GM21367 (cell line): ENCODE data around the gene CDHR3.

ENCODE experiments used
- ATAC-seq: cut with Tn5 transposase; IDR thresholded peaks from one replicate; pipeline ENCODE4 v1.9.1; 2021; ENCODE audit not compliant: unreplicated experiment

Gene CDHR3

DNA sequence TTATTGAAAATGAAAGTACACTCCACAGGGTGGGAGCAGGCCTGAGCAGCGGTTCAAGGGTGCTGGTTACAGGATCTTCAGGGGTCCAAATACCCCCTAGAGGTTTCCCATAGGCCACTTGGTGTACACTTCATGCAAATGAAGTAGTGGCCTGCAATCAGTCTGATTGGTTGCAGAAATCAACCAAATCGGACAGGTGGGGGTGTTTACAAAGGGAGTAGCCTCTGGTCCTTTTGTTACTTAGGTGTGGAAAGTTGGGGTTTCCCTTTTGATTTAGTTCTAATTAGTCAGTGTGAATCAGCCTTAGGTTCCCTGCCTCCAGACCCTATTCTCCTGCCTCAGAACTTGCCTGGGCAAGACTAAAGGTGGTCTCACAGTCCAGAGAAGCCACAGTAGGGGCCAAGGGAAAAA, 99.5 kb downstream of the CDHR3 start:
- no peak for ATAC-seq

DNA sequence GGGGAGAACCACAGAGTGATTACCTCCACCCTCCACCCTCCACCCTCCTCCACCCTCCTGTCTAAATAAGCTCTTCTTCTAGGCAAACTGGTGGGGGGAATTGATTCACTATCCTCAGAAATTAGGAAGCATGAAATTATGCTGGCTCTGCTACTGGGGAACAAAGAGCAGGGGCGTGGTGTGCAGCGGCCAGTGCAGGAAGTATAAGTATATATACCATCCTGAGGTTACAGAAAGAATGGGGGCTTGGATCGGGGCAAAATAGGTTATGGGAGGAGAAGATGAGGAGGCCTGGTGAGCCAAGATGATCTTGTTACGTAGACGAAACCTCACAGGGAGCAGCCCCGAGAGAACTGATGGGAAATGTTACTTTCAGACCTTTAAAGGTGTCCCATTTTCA, 100.0 kb downstream of the CDHR3 start:
- ATAC-seq: no peak

DNA sequence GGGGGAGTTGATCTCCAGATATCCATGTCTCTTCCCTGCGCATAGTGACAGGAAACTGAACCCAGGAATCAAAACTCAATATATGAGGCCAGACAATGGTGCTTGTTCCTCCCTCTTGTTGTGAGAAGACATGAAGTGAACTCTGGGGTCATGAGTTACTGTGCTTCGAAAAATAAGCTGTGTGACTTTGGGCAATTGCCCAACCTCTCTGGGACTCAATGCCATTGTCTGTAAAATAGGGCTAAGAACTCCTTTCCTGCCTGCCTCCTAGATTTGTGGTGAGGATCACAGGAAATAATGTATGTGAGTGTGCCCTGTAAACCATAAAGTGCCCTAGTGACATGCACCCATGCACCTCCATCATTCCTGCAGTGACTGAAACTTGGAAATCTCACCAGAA, 100.6 kb downstream of the CDHR3 start:
- ATAC-seq: no peak

DNA sequence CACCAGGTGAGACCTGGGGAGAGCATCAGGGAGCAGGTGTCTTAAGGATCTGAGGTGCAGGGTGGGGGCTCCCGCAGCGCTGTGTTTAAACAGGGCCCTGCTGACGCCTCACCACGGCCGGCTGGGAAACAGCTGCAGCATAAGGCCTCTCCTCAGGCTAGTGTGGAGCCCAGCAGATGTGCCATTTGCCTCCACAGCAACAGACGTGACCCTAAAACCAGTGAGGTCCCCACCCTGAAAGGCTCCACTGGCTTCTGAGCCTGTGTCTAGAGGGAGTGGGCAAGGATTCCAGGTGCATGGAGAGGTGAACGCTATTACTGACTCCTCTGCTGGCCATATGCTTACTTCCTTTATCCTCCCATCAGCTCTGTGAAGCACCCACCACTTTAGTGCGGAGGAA, 101.3 kb downstream of the CDHR3 start:
- ATAC-seq: no peak

DNA sequence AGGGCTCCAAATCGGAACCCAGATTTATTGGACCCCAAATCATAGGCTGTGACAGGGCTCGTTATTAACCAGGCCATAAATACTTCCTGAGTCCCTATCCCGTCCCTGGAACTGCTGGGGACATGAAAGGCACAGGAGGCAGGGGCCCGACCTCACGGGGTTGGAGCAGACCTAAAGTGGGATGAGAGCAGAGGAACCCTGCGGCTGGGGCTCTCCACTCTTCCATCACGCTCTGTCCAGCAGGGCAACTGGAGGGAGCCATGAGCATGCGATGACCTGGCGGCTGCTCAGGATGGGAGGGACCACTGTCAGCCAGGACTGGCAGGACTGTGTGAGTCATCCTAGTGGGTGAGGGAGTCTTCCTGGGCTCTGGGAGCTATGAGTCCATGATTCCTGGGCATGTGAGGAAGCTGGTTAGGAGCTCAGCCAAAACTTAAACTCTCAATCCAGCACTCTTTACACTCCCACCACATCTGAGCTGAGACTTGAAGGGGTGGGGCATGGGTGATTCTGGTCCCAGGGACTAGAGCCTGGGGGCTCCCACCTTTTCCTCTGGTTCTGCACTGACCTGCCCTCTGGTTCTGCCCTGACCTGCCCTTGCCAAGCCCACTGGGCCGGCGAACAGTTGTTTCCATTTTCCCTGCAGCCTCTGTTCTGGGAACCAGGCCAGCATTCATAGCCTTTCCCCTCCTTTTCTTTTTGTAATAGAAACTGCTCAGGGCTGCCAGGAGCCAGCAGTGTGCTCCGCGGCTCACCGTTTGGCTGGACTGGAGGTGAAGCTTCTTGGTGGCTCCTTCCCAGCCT, 101.9 kb downstream of the CDHR3 start:
- ATAC-seq: no peak

DNA sequence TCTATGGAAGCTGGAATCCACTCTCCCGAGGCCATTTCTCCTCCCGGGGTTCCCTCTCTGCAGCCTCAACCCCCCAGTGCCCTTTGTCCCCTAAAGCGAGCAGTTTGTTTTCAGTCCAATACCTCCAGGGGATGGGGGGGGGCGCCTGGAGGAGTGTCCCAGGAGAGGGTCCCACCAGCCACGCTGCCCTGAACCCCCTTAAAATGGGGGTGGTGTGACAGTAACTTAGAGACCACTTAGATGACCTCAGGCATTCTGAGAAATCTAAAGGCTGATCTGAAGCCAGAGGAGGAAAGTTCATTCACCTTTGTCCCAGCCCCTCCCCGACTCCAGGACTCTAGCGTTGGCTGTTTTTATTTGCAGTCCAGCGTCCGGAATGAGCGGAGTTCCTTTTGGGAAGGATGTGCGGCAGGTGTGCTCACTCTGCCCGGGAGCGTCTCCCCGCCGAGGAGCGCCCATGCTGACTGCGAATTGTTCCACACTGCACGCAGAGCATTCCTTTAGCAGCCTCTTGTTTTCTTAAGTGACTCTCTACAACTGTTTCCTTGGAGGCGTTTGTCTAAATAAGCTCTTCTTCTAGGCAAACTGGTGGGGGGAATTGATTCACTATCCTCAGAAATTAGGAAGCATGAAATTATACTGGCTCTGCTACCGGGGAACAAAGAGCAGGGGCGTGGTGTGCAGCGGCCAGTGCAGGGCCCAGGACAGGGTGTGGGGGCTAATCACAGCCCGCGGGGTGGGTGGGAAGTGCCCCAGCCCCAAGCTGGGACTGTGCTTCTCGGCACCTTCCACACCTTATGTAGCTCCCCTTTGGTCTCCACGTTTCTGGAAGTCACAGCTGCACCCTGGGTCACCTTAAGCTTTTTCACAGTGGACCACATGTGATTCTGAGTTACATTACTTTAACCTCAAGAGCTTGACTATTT, 102.8 kb downstream of the CDHR3 start:
- ATAC-seq: no peak

DNA sequence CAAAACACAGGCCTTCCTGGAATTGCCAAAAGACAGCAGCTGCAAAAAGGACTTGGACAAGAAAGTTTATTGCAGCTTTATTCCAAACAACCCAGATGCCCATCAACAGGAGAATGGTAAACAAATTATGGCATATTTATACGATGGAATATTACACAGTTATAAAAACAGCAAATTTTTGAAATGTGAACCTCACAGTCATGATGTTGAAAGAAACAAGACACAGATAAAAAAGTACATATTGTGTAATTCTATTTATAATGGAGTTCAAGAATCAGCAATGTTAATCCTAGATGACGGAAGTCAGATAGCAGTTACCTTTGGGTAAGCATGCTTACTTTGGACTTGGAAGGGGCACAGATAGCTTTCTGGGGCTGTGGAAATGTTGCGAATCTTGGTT, 104.6 kb downstream of the CDHR3 start:
- no peak for ATAC-seq

DNA sequence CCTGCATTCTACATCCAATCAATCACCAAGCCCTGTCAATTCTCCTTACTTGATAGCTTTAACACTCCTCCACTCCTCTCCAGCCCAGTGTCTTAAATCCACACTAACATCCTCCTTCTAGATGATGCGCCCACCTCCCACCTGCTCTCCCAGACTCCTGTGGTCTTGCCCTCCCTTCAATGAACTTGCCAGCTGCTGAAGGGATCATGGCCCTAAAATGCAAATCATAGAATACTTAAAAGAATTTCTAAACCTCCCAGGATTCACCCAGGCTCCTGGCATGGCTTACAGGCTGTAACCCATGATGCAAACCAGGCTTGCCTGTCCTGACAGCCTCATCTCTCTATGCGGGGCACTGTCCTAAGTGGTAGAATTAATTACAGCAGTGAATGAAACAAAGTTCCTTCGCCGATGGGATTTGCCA, 105.5 kb downstream of the CDHR3 start:
- ATAC-seq: no peak

DNA sequence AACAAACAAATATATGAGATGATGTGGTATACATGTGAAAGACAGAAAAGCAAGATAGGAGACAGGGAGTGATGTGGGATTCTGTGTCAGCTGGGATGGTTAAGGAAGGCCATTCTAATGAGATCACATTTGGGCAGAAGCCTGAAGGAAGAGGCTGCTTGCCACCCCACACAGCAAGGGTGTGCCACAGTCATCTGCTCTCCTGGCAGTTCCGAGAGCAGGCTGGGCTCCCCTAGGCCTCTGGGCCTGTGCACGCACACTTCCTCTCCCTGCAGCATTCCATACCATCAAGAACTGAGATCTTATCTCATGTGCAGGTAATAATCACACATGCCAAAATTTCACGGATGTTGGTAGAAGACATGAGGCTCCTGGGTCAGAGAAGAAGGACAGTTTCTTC, 105.9 kb downstream of the CDHR3 start:
- no peak for ATAC-seq

DNA sequence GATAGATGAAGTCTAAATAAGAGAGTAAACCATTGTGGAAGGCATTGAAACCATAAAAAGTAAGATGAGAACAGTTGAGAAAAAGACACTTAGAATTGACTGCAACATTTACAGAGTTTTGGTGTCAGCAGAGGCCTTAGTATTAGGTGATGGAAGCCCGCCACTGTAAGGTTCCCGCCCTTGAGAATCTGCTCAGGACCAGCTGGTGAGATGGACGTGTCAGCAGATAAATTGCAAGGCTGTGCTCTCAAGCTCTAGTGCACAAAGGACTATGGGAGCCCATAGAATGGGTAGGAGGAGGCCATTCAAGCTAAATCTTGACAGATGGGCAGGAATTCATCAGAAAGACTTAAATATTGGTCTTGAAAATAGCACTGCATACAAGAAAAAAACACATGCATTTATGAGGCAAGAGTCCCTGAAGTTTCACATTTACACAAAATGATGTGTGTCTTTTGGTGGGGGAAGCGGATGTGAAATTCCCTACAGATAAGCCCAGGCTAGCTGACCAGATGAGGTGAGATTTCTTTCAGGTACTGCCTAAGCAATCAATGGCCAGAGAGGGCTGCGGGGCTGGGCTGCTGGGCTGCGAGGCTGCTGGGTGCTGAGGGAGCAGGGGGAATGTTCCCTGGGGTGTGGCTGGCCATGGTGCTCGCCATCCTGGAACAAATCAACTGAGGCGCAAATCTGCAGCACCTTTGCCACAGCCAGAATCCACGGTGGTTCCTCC, 106.6 kb downstream of the CDHR3 start:
- no peak for ATAC-seq

DNA sequence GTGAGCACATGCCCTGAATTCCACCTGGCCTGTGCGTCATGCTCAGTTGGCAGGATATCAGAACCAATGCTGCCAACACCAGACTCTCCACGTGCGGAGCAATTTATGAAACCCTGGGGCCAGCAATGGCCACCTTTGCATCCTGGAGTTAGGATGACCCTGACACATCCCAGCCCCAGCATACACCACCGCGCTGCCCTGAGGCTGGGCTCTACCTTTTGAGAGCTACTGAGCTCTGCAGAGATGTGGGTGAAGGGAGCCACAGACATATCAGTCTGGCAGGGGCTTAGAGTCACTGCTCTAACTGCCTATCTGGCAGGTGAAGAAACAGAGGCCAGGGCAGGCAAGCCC, 107.1 kb downstream of the CDHR3 start:
- ATAC-seq: no peak

DNA sequence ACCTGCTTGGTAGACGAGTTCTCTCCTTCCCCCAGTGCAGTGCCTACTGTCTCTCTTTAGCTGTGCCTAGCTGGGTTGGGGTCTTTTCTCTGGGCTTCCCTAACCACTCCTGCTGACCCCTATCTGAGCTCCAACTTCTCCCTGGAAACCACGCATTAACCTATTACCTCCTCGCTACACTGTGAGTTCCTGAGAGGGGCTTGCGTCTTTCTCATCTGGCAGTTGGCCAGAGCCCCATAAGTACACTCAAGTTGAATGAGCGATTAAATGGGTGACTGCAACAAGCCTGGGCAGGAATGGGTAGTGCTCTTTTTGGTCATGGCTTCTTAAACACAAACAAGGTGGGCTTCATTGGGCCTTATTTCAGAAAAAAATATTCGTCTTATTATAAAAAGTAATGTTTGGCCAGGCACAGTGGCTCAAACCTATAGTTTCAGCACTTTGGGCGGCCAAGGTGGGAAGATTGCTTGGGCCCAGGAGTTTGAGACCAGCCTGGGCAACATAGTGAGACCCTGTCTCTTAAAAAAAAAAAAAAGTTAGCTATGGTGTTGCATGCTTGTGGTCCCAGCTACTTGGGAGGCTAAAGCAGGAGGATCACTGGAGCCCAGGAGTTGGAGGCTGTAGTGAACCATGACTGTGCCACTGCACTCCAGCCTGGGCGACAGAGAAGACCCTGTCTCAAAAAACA, 107.6 kb downstream of the CDHR3 start:
- no peak for ATAC-seq

DNA sequence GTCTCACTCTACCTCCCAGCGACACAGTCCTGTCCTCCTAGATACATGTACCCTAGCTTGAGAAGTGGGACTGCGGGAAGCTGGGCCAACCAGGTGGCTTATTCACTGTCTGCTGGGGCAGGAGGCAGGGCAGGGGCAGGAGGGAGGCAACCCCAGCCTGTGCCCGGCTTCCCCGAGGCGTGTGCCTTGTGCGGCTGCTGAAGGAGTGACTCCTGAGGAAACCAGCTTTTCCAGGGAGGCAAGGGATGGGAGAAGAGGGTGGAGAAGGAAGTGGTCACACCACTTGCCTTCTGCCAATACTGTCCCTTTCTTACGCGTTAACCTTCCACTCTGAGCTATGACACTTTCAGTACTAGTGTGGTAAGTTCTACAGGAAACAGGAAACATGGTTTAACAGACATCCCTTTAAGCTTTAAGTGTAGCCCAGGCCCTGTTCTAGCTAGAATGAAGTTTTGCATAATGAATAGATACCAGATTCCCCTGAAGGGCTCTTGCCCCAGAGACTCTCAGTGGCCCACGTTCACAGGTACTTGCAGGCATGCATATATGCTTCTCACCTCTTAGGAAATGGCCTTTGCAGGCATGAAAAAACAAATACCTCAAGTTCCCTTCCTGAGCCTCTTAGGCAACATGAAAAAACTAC, 108.4 kb downstream of the CDHR3 start:
- ATAC-seq: peak; percentile 92

DNA sequence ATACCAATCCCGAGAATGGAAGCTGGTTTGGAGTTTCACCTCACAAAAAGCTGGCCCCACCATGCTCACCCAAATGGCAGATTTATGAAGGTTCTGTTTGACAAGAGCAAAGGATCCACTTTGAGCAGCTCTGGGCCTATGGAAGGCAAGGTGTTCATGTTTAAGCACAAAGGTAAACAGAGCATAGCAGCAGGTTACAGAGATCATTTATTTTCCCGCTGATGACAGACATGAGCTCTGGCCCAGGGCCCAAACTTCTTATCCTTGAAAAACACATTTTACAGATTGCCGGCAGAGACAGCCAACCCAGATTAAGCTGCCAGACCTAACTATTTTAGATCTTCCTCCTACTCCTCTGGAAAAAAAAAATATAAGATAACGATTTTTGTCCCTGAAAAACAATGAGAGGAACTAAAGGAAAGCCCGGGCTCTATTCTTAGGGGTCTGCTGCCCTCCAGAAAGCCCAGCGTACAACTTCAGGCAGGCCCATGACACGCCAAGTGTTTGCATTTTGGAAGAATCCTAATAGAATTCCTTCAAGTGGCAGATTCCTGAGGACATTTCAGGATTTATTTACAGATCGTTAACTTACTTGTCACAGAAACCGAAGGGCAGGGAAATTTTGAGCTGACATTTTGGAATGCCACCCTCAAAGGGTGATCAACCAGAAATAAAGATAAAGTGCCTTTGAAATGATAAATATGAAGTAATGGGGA, 109.1 kb downstream of the CDHR3 start:
- peak; percentile 1 for ATAC-seq

DNA sequence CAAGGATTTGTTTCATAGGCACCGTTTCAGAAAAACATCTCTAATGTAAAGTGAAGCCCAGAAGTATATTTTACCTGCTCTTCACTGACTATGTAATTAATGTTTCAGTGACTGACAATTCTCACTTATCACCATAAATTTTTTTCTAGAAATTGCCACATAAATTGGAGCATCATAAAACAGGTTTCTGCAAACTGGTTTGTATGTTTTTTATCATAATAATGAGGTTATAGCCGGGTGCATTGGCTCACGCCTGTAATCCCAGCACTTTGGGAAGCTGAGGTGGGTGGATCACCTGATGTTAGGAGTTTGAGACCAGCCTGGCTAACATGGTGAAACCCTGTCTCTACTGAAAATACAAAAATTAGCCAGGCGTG, 109.6 kb downstream of the CDHR3 start:
- ATAC-seq: no peak

DNA sequence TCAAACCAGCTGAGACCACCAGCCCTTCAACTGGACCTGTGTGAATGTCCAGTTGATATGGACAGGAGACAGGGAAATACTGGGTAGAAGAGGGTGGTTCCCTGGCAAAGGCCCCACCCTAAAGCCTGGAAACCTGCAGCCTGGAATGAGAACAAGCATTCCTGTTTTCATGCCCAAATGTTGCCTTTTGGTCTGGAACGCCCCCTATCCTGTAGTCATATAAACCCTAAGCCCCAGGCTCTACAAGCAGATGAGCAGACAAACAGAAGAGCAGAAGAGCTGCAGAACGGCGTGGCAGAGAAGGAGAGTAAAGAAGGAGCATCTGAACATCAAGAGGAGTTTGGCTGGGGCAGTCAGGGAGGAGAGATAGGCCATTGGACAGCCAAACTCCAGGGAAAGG, 110.6 kb downstream of the CDHR3 start:
- no peak for ATAC-seq

DNA sequence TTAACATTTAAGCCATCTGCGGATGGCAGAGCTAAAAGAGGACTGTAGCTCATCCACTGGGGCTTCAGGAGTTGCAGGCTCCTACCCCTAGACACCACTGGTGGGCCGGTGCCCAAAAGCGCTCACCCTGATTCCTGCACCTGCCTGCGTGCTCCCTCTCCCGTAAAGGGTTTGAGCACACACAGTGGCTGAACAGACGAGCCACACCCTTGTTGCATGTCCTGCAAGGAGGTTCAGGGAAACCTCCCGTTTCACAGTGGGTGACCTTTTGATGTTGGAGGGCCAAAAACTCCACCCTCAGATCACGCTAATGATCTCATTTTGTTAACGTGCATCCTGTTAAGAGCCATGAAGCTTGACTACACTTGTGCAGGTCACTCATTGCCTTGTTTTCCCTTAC, 111.2 kb downstream of the CDHR3 start:
- ATAC-seq: no peak

DNA sequence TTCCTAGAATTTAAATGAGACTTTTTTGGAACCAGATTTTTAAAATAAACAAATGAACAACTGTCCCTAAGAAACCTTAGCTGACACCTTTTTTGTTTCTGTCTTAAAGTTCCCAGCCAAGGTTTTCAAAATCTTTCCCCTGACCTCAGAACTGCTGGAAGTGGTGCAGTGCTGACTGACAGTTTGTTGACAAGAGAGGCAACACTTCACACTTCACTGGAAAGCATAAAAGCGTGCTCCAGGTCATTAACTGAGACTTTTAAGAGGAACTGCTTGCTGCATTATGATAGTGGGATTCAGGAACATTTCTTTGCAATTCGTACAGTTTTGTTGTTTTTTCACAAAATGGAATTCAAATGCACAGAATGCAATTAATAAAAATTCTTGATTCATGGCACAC, 112.9 kb downstream of the CDHR3 start:
- no peak for ATAC-seq

DNA sequence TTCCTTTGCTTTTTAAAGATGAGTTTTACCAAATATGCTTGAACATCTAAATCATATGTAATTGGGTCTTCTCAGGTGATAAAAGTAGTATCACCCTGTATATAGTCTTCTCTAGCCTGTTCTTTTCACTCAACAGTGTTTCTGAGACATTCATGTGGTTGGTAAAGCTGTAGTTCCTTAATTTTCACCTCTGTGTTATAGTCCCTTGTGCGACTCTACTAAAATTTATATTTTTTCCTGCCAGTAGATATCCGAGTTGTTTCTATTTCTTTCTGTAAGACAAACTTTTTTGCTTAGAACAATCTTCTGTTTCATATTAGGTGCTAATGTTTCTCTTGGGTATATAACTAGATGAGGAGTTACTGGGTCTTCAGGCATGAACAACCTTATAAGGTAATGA, 113.5 kb downstream of the CDHR3 start:
- no peak for ATAC-seq
